Colonic mucosa (tissue), 4 donors: ENCODE measurements around the gene PAPOLA. TPM values are rescaled to one million over a fixed set of nuclear protein-coding genes. Genes with fewer than 3 reads are reported as not detected.

Experiments used
- DNase-seq: peaks from one replicate; pipeline ENCODE4 v3.0.0-alpha.2; 2020
- H3K27ac ChIP-seq: fragments of 200-600 bp; one replicate; pipeline ENCODE4 v1.8.0; 2021
- H3K27me3 ChIP-seq: fragments of 200-600 bp; one replicate; pipeline ENCODE4 v1.8.0; 2021
- H3K36me3 ChIP-seq: fragments of 200-600 bp; one replicate; pipeline ENCODE4 v1.8.0; 2021
- H3K4me1 ChIP-seq: fragments of 200-600 bp; one replicate; pipeline ENCODE4 v1.8.0; 2021; ENCODE audit warnings: mild to moderate bottlenecking
- H3K4me3 ChIP-seq: fragments of 200-600 bp; one replicate; pipeline ENCODE4 v1.8.0; 2021
- H3K9ac ChIP-seq, 2 donors: one replicate each; pipeline ENCODE4 v1.7.0; 2013; ENCODE audit warnings: control low read depth in 2 of 2, low read depth in 2 of 2, low read length in 2 of 2
- H3K9me3 ChIP-seq: fragments of 200-600 bp; one replicate; pipeline ENCODE4 v1.8.0; 2021
- intact Hi-C: fragments of 100-400 bp; cut with DNase I; formaldehyde crosslinking; loops from one replicate; pipeline ENCODE4 v1.14.1; 2022
- total RNA-seq, 2 donors: library from RNA; stranded (reverse); fragmentation: NEBNext Ultra II Directional in 1 of 2; extraction: Animal tissue kit (Norgen Biotek cat#: 25700) in 1 of 2; gene quantifications; one replicate each; pipeline ENCODE4 v1.2.1, GENCODE V29; 2021
- TF ChIP-seq, protein P1 (sequence below): fragments of 200-600 bp; IDR thresholded peaks from one replicate; pipeline ENCODE4 v1.8.0; 2022; ENCODE audit warnings: antibody characterized with exemption, mild to moderate bottlenecking
- donor health status: healthy.
- donor health status: DM: no; HTN: no; CAD: no.
- donor health status: DM: no; HTN: no; CAD: no.

Gene PAPOLA
- total RNA-seq, 2 donors from 2014 or later: 176 to 196 TPM

DNA sequence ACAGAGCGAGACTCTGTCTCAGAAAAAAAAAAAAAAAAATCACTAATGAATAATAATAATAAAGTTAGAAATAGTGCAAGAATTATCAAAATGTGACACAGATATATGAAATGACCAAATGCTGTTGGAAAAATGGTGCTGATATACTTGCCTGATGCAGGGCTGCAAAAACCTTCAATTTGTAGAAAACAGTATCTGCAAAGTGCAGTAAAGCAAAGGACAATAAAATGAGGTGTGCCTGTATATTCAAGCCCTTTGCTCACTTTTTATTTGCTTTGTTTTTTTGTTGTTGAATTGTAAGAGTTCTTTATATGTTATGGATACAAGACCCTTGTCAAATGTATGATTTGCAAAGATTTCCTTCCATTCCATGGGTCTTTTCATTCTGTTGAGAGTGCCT, 9.0 kb upstream of the PAPOLA start:
- TF ChIP-seq, protein P1, sequence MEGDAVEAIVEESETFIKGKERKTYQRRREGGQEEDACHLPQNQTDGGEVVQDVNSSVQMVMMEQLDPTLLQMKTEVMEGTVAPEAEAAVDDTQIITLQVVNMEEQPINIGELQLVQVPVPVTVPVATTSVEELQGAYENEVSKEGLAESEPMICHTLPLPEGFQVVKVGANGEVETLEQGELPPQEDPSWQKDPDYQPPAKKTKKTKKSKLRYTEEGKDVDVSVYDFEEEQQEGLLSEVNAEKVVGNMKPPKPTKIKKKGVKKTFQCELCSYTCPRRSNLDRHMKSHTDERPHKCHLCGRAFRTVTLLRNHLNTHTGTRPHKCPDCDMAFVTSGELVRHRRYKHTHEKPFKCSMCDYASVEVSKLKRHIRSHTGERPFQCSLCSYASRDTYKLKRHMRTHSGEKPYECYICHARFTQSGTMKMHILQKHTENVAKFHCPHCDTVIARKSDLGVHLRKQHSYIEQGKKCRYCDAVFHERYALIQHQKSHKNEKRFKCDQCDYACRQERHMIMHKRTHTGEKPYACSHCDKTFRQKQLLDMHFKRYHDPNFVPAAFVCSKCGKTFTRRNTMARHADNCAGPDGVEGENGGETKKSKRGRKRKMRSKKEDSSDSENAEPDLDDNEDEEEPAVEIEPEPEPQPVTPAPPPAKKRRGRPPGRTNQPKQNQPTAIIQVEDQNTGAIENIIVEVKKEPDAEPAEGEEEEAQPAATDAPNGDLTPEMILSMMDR: no peak
- Histone ChIP-seq H3K4me1 (no peaks in the 10 kb centered on the region), H3K27ac (no peak overlapping the region), H3K27me3 (no peaks in the 10 kb centered on the region), H3K9me3 (no peaks in the 10 kb centered on the region), H3K4me3 (no peak overlapping the region), H3K9ac (no peak overlapping the region), H3K36me3 (no peaks in the 10 kb centered on the region)
- intact Hi-C loops: no loop called here
- no peak for DNase-seq

DNA sequence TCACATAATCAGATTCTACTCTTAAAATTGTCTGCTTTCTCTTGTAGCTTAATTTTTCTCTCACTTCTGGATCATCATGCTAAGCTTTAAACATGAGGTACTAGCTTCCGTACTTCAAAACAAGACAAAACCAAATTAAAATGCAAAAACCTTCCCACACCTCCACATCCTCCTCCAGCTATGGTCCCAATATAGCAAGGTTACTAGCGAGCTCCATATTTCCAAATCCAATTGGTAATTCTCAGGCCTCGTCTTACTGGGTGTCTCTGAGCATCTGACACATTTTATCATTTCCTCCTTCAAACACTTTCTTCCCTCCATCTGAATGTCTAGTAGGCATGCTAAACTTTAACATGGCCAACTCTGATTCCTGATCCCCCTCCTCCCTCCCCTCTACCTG, 7.9 kb upstream of the PAPOLA start:
- TF ChIP-seq, protein P1: no peak
- intact Hi-C loops: no loop called here
- H3K4me3 ChIP-seq: no peak overlapping the region
- no peaks in the 10 kb centered on the region for H3K27me3 ChIP-seq
- no peak overlapping the region for H3K9ac ChIP-seq
- H3K27ac ChIP-seq: no peak overlapping the region
- H3K36me3 ChIP-seq: no peaks in the 10 kb centered on the region
- no peaks in the 10 kb centered on the region for H3K9me3 ChIP-seq
- H3K4me1 ChIP-seq: no peaks in the 10 kb centered on the region
- DNase-seq: no peak

GRCh38 chr14:96497087-96497486, 5.1 kb upstream of the PAPOLA start:
- Histone ChIP-seq H3K27ac (no peak overlapping the region), H3K9me3 (no peaks in the 10 kb centered on the region), H3K9ac (no peak overlapping the region), H3K36me3 (no peaks in the 10 kb centered on the region), H3K27me3 (no peaks in the 10 kb centered on the region), H3K4me1 (peaks cover 4% of the 10 kb centered on the region), H3K4me3 (no peak overlapping the region)
- TF ChIP-seq, protein P1: no peak
- no peak for DNase-seq
- intact Hi-C loops: no loop called here

DNA sequence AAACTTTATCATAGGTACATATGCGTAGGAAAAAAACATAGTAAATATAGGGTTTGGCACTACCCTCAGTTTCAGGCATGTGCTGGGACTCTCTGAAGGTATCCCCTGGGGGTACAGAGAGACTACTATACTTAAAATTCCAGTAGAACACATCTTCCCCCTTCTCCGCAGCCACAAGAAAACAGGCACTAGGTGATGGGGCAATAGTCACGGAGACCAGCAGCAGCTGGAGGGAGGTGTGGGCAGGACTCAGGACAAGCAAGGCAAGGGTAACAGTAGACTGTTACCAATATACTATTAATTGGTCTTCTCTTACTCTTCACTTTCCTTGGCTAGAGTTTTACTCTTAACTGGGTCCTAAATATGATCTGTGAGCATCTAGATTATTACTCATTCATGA, 4.6 kb upstream of the PAPOLA start:
- Histone ChIP-seq H3K4me1 (peaks cover 4% of the 10 kb centered on the region), H3K9ac (no peak overlapping the region), H3K27me3 (no peaks in the 10 kb centered on the region), H3K36me3 (no peaks in the 10 kb centered on the region), H3K27ac (no peak overlapping the region), H3K4me3 (no peak overlapping the region), H3K9me3 (no peaks in the 10 kb centered on the region)
- TF ChIP-seq, protein P1: no peak
- intact Hi-C loops: no loop called here
- no peak for DNase-seq

DNA sequence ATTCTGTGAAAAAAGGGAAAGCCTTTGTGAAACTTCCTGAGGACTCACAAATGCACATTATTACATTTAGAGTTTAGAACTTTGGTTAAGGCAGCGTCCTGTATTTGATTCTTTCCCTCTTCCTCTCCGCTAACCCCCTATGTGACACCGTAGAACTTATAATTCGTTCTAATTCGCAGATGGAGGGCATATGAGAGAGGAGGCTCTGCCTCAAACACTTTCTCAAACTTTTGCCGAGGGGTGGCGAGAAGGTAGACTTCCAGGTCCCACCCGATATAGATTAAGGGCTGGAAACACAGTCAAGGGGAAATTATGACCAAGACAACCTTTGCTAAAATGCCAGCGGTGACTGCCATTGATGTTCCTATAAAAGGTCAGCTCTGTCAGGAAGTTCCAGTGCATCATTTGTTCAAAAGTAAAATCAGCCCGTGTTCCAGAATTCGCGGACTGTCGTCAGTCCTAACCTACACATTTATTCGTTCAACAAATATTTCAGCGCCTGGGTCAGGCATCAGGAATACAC, 904 bp upstream of the PAPOLA start:
- Histone ChIP-seq H3K36me3 (no peaks in the 10 kb centered on the region), H3K9ac (peak overlapping the region; percentile 95 to 97), H3K9me3 (no peaks in the 10 kb centered on the region), H3K4me3 (peak overlapping the region; percentile 83), H3K4me1 (peaks cover 10% of the 10 kb centered on the region), H3K27ac (peak overlapping the region; percentile 92), H3K27me3 (no peaks in the 10 kb centered on the region)
- intact Hi-C loops: loop anchor here (5.0 kb wide), 1 partner anchor 399 kb away; no protein-coding TSS in a partner anchor
- TF ChIP-seq, protein P1: no peak
- peak; percentile 30 for DNase-seq
